Head of caudate nucleus (tissue), 42 donors: ENCODE measurements around the gene GREB1.

Experiments
- DNase-seq, 42 donors: peaks; one replicate each; pipeline versions ENCODE4 v3.0.0 to v3.0.0-alpha.2; 2020 to 2021; ENCODE audit warnings: mixed read lengths in 7 of 42
- intact Hi-C: fragments of 100-400 bp; cut with DNase I; formaldehyde crosslinking; loops from one replicate; pipeline ENCODE4 v1.15.0; 2022

The GREB1 gene

GRCh38 chr2:11681722-11682589, 148.1 kb downstream of the GREB1 start:
- DNase-seq: peak in 40 of 42 donors; percentile 34 to 80 (median 62)
- intact Hi-C loops: no loop called here

GRCh38 chr2:11682590-11682915, 148.7 kb downstream of the GREB1 start:
- intact Hi-C loops: no loop called here

GRCh38 chr2:11683476-11683875, 149.6 kb downstream of the GREB1 start:
- peak in 1 of 42 donors; percentile 25 for DNase-seq
- intact Hi-C loops: no loop called here

More at GRCh38 chr2:11682590-11682915, 148.7 kb downstream of the GREB1 start:
- peak in 1 of 42 donors; percentile 23 for DNase-seq

- intact Hi-C loops: no loop called here
- DNase-seq: peak in 1 of 42 donors; percentile 10
Measured at GRCh38 chr2:11683966-11684365, 150.1 kb downstream of the GREB1 start.

- no peak for DNase-seq
- intact Hi-C loops: no loop called here
Measured at GRCh38 chr2:11684894-11685460, 151.1 kb downstream of the GREB1 start.

GRCh38 chr2:11685906-11686470, 152.1 kb downstream of the GREB1 start:
- intact Hi-C loops: no loop called here

GRCh38 chr2:11687736-11688135, 153.9 kb downstream of the GREB1 start:
- intact Hi-C loops: loop anchor here (2.0 kb wide), 1 partner anchor 91 kb away; no protein-coding TSS in a partner anchor
- DNase-seq: no peak

More at GRCh38 chr2:11685906-11686470, 152.1 kb downstream of the GREB1 start:
- no peak for DNase-seq

- DNase-seq: peak; percentile 53 to 92 (median 79)
- intact Hi-C loops: loop anchor here (2.0 kb wide), 1 partner anchor 90 kb away; no protein-coding TSS in a partner anchor
Measured at GRCh38 chr2:11688222-11689069, 154.6 kb downstream of the GREB1 start.

GRCh38 chr2:11691076-11691660, 157.3 kb downstream of the GREB1 start:
- DNase-seq: no peak
- intact Hi-C loops: no loop called here
